Daoy (cell line): Measurements from ENCODE around the gene S100A6. TPM values are rescaled to one million over a fixed set of nuclear protein-coding genes. Genes with fewer than 3 reads are reported as not detected.
"Not testable (repeated sequence)": the region's sequence is repeated elsewhere in the genome, so short reads cannot be mapped to it uniquely, and the experiment has no call there.

Source experiments
- DNase-seq: peaks from one replicate; pipeline ENCODE4 v3.0.0-alpha.2; 2015; ENCODE audit warnings: low read depth
- total RNA-seq: library from RNA; depleted of rRNA; stranded (reverse); fragments of >200 nt; shearing (Covaris generic); gene quantifications from 2 replicates; pipeline ENCODE4 v1.2.3, GENCODE V29; 2014

The S100A6 gene
- total RNA-seq, 1 experiment from 2014 or later, result 491 TPM

GRCh38 chr1:153531638-153532037 is 4.2 kb downstream of the S100A6 start:
- DNase-seq, result no peak

DNA sequence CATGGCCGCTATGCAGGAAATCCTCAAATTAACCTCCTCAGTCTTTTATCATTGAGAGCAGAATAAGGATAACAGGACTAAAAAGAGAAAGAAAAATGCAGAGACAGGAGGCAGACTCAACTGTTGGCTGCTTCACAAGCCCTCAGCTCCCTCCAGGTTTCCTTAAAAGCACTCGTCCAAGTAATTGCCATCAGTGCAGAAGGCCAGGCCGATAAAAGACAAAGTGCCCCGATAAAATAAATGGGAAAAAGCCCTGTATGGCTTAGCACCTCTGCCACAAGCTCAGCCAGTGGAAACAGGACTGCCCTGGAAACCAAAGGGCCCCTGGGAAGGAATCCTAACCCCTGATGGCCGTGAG is 8.1 kb downstream of the S100A6 start:
- no peak for DNase-seq

DNA sequence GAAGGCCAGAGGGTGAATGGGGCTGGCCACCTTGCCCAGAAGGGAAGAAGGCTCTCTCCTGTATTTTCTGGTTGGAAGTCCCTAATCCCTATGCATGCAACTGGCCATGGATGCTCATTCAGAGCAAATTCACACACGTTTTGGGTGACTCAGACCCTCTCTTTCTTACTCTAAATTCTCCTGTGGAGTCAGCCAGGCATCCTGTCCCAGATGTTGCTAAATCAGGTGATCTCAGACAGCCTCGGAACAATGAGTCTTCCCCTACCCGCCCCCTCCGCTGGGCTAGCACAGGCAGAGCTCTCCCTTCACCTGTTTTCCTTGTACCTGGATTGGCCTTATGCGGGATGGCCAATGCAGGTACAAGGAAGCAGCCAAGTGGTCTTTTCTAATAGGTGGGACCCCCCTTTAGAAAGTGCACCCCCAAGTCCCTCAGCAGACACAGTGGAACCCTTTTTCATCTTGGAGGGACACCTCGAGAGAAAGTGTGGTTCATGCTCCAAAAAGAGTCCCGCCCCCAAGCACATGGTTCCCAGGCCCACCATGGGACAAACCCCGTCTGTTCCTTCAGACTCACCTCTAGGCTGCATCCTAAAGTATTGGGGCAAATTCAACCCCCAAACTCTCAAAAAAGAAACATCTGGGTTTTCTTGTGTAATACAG is 8.6 kb downstream of the S100A6 start:
- DNase-seq, result peak; percentile 35

DNA sequence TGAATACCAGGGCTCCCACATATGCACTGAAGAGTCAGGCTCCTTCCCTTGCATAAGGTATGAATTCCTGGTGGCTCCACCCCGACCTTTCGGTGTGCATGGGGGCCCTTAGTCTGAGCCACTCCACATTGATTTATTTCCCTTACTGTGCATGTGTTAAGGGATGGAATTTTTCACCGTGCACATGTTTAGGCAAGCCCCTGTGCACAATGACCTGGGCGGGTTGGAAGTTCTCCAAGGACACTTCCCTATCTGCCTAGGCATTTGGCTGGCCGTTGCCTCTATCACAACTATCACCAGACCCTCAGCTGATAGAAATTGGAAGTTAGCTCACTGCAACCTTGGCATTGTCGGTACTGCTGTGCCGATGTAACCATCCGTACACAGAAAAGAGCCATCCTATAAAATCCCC is 9.7 kb downstream of the S100A6 start:
- no peak for DNase-seq

DNA sequence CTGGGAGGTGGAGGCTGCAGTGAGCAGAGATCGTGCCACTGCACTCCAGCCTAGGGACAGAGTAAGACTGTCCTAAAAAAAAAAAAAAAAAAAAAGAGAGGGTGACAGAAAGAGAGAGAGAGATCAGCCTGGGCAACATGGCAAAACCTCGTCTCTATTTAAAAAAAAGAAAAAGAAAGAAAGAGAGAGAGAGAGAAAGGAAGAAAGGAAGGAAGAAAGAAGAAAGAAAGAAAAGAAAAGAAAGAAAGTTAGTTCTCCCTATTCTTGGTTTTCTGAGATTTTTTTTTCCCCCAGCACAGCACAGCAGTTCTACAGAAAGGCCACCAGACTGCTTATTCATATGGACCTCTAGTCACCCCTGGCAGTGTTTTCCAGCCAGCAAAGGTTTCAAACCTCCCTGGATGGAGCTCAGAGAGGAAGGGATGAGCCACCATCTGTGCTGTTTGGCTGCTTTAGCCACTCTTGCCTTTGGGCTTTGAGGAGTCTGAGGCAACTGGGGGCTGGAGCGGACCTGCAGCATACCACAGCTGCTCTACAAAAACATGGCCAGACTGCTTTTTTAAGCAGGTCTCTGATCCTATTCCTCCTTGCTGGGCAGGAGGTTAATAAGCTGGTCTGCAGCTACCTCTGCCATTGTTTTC is 10.6 kb downstream of the S100A6 start:
- no peak for DNase-seq

DNA sequence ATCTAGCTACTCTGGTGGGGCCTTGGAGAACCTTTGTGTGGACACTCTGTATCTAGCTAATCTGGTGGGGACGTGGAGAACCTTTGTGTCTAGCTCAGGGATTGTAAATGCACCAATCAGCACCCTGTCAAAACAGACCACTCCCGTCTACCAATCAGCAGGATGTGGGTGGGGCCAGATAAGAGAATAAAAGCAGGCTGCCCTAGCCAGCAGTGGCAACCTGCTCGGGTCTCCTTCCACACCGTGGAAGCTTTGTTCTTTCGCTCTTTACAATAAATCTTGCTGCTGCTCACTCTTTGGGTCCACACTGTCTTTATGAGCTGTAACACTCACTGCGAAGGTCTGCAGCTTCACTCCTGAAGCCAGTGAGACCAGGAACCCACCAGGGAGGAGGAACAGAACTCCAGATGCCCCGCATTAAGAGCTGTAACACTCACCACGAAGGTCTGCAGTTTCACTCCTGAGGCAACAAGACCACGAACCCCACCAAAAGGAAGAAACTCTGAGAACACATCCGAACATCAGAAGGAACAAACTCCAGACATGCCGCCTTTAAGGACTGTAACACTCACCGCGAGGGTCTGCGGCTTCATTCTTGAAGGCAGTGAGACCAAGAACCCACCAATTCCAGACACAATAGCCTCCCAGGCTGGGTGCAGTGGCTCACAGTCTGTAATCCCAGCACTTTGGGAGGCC is 13.3 kb downstream of the S100A6 start:
- DNase-seq, result not testable (repeated sequence)

GRCh38 chr1:153521808-153522207 is 14.0 kb downstream of the S100A6 start:
- not testable (repeated sequence) for DNase-seq

DNA sequence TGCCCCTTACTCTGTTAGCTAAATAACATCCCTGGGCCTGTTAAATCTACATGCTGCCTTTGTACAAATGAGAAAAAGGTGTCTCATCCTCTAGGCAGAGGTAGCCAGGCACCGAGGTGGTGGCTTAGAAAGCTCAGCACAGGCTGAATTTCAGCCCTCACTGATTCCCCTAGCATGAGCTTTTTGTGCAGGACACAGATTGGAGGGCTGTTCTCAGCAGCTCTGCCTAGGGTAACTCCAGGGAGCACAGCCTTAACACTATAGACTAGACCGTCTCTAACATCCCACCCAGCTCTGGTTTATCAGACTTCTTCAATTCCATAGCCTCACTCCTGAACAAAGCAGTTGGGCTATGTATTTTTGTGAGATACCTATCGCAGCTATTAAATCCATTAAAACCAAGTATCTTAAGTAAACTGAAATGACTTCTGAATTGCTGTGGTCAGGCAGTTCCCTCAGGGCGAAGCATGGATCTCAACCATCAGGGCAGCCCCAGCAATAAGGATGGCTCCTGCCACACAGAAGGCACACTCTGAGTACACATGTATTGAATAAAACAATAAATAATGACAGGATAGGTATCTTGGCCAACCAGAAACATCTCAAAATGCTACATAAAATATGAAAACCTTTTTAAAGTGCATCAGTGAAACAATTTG is 14.8 kb downstream of the S100A6 start:
- DNase-seq, result no peak

GRCh38 chr1:153520137-153520691 is 15.6 kb downstream of the S100A6 start:
- not testable (repeated sequence) for DNase-seq

DNA sequence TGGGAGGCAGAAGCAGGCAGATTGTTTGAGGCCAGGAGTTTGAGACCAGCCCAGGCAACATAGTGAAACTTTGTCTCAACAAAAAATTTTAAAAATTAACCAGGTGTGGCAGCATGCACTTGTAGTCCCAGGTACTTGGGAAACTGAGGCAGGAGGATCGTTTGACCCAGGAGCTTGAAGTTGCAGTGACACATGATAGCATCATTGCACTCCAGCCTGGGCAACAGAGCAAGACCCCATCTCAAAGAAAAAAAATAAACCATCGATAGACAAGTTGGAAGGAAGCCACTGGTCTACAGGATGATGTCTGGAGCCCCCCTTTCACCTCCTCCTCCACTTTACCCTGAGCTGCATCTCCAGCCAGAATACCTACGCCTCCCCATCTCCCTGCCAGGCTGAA is 16.5 kb downstream of the S100A6 start:
- no peak for DNase-seq

DNA sequence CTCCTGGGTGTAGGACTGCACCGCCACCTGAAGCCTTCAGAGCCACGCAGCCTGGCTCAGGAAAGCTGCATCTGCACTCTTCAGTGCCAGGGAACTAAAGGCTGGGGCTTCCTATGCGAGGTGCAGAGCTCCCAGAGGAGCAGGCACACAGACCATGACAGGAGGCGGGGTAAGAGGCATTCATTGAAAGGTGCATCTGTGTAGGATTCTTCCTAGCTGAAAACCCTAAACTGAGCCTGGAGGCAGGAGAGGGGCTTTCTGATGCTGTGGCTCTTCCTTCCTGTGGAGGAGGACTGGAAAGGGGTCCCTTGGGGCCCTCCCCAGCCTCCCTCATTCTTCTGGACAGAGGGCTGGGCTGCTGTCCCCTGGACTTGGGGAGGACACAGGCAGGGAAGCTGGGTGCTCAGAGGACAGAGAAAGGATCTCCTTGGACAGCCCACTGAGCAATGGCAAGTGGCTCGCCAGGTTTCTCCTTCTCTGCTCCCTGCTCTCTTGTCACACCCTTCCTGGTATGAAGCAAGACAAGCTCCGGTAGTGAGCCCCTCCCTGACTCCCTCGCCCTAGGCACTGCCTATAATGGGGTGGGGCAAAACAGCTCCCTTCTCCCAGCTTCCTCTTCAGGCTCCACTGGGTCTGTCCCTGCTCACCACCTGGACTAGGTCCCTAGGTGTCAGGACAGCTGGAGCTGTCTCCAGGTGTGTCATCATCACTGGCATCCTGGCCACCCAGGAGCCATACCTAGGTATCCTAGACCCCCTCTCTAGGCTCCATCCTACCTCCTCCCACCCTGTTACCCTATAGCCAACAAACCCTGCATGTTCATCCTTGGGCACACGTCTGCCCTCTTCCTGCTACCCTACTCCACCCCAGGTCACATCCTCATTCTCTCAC is 20.0 kb downstream of the S100A6 start:
- no peak for DNase-seq

DNA sequence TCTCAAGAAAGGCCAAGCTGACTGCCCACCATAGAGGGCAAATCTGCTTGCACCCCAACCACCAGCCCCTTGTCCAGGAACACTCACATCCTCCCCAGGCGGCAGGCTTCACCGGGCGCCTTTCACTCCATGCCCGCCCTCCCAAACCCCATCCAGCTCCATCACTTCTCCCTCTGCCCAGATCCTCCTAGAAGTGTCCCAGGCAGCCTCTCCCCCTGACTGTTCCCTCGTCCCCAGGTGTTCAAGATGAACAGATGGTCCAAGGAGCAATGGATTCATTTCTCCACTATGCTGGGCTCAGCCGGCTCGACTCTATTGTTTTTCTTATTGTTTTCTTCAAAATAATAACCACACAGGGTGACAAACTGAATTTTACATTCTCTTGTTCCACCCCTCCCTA is 22.1 kb downstream of the S100A6 start:
- no peak for DNase-seq

DNA sequence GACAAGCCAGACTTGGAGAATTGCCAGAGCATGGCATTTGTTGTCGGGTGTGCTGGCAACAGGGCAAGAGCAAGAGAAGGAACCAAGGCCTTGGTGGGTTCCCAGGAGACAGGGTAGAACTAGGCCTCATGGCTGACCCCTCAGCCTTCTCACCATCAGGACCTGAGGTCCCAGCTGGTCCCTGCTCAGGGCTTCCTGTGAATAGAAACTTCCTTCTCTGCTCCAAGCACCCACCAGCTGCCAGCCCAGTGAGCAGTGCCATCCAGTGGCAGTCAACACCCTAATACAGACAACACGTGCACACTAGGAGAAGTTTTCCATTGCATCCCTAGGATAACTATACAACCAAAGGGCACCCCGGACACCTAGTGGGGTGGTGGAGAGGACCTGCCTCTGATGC is 22.8 kb downstream of the S100A6 start:
- no peak for DNase-seq

DNA sequence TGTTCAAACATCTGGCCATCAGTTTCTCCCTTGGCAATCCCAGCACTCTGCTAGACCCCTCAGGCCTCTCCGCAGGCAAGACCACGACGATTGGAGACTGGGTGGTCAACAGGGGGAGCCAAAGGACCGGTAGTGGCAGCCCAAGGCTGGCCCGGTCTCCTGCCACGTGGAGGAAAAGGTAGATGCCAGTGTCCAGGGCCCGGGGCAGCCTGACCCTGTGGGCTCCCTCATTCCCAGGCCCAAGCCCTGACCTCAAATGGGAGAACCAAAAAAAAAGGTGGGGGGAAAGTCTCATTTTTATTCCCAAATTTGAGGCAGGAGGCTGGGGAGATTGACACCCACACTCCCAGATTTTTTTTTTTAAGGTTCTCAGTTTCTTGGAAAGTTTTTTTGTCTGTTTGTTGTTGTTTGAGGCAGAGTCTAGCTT is 24.8 kb downstream of the S100A6 start:
- peak; percentile 86 for DNase-seq

DNA sequence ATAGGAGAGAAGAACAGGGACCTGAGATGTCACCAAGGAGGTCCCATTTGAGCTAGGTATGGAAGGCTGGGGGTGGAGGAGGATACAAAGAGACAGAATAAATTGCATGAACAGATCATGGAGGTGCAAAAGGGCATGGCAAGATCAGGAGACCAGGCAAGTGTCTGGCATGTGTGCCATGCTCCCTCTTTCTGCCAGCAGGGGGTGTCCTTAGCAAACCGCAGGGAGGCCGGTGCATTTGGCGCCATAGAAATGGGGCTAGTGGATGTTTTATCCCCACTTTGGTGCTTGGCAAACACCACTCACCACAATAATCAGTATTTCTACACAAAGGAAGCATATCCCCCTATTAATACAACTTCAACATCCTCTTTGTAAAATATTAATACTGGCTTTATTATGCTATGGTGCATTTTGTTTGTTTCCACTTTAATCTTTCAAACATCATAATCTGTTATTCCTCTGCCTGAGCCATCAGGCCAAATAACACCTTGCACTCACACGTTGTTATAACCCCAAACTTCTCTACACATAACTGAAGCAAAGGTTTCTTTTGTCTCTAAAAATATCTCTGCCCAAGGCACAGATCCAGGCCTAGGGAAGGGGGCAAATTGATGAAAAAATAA is 25.9 kb downstream of the S100A6 start:
- peak; percentile 67 for DNase-seq

DNA sequence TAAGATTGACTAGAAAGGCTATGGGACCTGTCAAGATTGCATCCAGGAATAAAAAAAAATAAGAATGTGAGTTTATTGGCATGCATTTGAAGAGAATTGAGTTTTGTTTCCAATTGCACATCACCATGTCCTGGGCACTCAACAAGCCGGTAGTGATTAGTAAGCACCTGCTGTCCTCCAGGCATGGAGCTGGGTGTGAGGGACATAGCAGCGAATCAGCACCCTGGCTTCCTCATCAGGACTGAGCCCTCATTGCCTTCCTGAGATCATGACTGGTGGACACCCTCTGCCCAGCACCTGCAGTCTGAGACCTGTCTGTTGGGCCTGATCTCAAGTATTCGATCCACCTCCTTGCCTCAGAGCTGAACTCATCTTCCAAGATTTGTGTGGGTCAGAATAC is 26.8 kb downstream of the S100A6 start:
- no peak for DNase-seq

DNA sequence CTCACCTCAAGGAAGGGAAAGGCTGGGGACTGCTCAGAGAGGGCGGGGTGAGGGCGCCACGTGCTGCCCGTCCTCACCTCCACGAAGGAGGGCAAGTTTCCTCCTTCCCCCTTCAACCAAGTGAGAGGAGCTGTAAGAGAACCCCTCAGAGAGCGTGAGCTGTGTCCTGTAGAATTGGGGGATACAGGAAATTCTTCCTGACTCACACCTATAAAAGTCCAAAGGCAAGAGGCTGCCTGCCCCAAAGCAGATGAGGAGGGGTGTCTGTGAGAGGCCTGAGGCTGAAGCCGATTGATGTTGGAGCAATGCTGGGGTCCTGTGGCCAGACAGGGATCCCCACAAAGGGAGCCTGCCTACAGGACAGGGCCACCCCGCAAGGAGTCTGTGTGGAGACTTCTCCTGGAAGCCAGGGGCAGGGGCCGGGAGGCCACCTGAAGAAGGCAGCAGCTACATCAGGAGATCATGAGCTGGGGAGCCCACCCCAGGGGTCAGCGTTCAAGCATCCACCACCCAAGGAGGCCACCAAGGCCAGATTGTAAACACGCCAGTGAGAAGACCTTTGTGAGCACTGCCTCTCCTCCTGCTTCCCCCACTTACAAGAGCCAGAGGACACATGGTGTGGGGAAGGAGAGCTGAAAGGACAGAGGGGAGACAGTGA is 27.7 kb downstream of the S100A6 start:
- peak; percentile 34 for DNase-seq

- peak; percentile 84 for DNase-seq
Measured at GRCh38 chr1:153506831-153507413, 28.9 kb downstream of the S100A6 start.

DNA sequence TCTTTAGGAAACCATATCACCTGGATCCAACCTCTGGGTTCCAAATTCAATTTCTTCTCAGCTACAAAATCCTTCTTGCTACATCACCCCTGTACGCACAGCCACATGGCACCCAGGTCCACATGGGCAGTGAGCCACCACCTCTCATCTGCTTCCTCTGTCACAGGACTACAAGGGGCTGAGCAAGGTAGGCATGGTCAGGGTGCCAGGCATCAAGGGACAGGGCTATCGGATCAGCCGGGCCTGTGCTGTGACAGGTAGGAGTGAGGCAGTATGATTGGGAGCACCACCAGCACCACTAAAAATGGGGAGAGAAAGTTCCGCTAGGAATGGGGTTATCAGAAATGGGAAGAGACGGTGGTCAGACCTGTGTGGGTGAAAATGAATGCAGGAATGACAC is 29.4 kb downstream of the S100A6 start:
- DNase-seq, result no peak

GRCh38 chr1:153505576-153505975 is 30.2 kb downstream of the S100A6 start:
- DNase-seq, result no peak
